Germinal center (tissue), 1 donor: Measurements from ENCODE around the gene TMEM248.
A peak's percentile ranks its signal among the peaks of the same experiment; 100 is the strongest.
"Not testable (repeated sequence)": the region's sequence is repeated elsewhere in the genome, so short reads cannot be mapped to it uniquely, and the experiment has no call there.

ENCODE experiments used
- DNase-seq: peaks from one replicate; pipeline ENCODE4 v3.0.0; 2012; ENCODE audit warnings: mixed read lengths, low spot score

The TMEM248 gene, protein sequence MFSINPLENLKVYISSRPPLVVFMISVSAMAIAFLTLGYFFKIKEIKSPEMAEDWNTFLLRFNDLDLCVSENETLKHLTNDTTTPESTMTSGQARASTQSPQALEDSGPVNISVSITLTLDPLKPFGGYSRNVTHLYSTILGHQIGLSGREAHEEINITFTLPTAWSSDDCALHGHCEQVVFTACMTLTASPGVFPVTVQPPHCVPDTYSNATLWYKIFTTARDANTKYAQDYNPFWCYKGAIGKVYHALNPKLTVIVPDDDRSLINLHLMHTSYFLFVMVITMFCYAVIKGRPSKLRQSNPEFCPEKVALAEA

DNA sequence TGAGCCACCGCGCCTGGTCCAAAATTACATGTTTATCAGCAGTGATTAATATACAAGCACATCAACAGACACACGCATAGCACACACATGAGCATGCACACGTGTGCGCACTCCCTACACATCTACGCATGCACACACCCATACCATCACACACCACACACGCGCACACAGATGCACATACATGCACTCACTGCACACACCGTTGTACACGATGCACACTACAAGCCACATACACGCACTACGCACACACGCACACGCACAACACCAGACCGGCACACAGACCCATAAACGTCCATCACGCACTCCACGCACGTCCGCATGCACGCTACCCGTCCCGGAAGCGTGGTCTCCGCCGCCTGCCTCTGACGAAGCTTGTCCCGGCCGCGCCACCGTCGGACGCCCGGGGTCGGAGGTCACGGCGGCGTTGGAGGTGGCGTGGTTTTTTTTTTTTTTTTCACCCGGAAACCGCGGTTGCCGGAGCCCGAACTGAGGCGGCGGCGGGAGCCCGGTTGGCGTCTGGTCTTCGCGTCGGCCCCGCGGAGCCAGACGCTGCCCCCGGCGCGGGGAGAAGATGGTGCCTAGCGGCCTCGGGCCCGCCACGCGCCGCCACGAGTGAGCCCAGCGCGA lies at the start of gene TMEM248:
TMEM248 (plus strand) TSS at position 457 of the 627 bp plus-strand sequence. CDS start 20,641 bp downstream, outside the sequence.
- DNase-seq: peak; percentile 80

DNA sequence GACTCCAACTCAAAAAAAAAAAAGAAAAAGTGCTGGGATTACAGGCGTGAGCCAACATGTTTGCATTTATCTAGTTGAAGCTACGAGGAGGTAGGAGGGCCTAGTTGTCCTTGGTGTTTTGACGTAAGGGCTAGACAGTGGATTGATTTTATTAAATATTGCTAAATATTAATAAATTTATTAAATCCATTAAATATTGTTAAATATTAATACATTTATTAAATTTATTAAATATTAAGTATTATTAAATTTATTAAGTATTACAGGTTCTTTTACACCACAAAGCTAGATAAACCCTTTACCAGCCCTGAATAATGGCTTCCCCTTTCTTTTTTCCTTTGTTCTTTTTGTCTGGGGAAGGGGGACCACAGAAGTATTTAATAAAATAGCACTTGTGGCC lies 47.5 kb upstream of the TMEM248 start:
- DNase-seq: no peak

DNA sequence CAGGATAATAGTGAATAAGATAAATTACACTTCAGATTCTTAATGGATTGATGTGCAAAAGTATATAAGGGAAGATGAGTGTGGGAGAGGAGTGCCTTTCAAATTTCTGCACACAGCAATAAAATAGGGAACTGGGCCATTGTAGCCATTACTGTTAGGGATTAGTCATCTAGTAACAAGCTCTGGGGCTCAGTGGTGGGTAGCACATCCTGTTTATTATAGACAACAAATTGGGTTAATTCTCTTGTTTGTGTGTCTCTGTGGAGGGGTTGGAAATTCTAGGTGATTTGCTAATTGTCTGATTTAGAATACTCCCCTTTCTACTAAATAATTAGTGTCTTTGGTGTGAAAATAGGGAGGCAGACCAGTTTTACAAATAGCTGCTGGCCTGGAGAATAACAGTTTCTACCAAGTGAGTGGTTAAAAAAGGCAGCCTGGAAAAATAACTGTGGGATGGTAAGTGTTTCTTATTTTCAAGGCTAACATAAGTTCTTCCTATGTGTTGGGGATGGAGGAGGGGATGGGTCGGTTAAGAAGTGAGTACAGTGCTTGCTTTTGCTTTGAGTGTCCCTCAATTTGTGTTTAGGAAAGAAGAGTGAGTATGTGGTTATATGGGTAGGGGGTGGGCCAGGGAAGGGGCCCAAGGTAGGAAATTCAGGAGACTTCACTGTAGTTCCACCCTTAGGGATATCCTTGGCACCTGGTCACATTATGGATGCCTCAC lies 43.3 kb upstream of the TMEM248 start:
- DNase-seq: no peak

DNA sequence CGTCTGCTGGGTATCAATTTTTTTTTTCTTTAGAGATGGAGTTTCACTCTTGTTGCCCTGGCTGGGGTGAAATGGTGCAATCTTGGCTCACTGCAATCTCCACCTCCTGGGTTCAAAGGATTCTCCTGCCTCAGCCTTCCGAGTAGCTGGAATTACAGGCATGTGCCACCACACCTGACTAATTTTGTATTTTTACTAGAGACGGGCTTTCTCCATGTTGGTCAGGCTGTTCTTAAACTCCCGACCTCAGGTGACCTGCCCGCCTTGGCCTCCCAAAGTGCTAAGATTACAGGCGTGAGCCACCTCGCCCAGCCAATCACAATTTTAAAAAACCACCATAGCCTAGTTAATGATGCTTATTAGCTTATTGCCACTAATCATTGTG lies 42.7 kb upstream of the TMEM248 start:
- DNase-seq: not testable (repeated sequence)

DNA sequence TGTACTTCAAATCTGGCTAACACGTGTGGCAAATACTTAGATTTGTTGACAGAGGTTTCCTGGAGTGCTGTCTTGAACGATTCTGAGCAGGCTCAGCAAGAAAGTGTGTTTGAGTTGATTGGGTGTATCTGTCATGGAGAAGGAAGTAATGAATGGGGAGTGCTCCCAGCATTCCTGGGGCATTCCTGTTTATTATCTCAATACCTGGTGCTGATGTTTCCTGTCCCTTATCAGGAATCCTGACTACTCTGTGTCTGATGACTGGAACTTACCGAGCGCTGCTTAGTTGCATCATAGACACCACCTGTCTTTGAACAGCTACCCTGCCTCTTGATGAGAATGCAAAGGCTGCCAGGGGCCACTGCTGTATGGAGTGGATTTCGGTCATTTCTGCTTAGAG lies 41.0 kb upstream of the TMEM248 start:
- no peak for DNase-seq

DNA sequence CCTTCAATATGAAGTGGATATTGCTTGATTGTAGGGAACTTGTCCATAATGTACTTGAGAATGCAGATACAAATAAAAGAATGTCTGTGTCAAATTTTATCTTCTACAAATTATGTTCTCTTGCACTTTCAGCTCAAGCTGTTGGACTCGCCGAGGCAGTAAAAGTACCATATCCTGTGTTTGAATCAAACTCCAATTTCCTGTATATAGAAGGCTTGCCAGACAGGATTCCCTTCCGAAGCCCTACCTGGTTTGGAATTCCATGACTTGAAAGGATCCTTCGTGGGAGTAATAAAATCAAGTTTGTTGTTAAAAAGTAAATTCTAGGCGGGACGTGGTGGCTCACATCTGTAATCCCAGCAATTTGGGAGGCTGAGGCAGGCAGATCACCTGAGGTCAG lies 40.4 kb upstream of the TMEM248 start:
- not testable (repeated sequence) for DNase-seq

DNA sequence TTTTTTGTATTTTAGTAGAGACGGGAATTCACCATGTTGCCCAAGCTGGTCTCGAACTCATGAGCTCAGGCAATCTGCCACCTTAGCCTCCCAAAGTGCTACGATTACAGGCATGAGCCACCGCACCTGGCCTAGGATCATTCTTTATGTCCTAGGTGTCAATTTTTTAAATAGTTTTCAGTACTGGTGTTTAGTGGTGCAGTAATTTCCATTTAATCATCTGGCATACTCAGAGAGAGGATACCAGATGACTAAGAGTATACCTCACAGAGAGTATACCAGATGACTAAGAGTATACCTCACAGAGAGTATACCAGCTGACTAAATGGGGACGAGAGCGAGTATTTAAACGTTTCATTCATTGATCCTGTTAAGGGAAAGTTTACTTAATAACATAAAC lies 37.3 kb upstream of the TMEM248 start:
- no peak for DNase-seq

DNA sequence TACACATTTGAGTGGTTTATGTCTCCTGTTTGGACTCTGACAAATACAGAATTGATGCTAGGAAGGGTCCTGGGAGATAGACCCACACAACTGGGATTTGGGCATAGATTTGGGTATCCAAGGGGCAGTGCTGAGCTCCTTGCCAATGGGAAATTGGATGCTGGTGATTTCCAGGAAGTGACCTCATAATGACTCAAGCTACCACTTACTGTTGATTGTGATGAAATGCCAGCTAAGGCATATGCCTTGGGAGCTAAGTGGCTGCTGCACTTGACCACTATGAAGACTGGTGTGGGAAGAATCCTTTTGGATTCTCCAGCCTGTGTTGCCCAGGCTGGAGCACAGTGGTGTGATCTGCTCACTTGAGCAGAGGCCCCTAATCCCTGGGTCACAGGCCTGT lies 36.5 kb upstream of the TMEM248 start:
- DNase-seq: not testable (repeated sequence)

DNA sequence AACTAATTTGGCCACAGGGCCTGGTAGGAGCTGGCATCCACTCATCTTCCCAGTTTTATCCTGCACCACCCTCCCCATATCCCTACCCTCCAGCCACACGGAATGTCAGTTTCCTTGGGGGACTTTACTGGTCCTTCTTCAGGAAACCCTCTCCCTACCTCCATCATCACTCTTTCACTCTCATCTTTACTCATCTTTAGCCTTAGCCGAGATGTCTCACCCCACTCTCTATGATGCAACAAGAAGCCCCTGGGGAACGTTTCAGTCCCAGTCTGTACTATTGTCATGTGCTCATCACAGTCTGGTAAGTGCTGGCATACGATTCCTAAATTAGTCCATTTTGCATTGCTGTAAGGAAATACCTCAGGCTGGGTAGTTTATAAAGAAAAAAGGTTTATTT lies 34.9 kb upstream of the TMEM248 start:
- no peak for DNase-seq

DNA sequence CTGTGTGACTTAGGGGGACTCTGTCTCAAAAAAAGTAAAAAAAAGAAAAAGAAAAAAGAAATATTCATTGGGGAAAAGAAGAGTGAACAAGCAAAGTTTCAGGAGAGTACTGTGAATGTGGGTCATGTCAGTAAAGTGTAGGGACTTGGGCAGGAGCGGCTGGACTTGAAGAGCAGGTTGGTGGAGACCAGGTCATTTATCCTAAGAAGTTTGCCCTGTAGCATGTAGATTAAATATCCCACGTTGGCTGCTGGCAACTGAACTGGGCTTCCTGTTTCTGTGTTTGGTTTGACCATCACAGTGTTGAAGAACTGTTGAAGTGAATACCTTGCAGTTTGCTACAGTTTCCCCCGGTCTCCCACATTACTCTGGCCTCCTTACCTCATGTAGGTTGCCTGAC lies 32.8 kb upstream of the TMEM248 start:
- not testable (repeated sequence) for DNase-seq

DNA sequence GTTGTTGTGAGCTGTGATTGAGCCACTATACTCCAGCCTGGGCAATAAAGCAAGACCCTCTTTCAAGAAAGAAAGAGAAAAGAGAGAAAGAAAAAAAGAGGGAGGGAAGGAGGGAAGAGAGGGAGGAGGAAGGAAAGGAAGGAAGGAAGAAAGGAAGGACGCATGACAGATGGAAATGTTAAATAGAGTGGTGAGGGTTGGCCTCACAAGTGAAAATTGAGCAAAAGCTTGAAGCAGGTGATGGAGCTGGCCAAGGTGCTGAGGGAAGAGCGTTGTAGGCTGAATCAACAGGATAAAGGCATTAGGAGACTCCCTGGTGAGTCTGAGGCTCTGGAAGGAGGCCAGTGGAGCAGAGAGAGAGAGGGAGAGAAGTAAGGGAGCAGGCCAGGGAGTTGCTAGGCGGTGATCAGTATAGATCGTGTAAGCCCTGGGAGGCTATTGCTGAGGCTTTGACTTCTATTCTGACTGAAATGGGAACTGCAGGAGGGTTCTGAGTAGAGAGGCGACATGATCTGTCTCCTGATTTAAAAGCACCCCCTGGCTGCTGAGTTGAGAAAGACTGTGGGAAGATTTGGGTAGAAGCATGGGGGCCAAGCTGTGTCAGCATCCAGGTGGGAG lies 26.5 kb upstream of the TMEM248 start:
- no peak for DNase-seq

DNA sequence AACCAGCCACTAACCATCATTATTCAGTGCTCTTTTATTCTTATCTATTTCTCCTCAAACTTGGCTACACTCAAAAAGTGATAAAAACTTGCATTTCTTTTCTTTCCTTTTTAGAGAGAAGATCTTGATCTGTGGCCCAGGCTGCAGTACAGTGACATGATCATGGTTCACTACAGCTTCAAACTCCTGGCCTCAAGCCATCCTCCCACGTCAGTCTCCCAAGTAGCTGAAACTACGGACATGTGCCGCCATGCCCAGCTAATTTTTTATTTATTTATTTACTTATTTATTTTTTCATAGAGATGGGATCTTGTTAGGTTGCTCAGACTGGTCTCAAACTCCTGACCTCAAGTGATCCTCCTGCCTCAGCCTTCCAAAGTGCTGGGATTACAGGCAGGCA lies 24.6 kb upstream of the TMEM248 start:
- DNase-seq: no peak

DNA sequence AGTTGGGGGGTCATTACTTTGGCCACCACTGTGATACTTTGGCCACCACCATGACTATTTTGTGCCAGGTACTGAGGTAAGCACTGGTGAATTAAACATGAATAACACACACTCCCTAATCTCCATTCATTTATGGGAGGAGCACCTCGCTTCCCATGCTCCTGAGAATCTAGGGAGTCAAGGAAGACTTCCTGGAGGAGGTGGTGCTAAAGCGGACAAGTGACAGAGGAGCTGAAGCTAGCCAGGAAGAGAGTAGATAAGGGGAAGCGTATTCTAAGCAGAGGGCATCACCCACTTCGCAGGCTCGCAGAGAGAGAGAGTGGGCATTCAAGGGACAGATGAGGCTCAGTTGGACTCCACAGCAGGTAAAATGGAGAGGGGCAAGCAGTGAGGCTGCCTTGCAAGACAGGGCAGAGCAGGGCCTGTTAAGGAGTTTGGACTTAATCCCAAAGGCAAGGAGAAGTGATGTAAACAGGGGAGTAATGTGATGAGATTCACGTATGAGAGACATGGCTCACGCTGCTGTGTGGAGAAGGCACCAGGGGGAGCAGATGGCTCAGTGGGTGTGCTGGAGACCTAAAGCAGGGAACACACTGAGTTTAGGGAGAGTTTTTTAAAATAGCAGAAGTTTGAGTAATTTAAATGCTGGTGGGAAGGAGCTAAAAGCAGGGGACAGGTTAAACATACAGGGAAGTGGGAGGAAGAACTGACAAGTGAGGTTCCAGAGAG lies 21.3 kb upstream of the TMEM248 start:
- no peak for DNase-seq

DNA sequence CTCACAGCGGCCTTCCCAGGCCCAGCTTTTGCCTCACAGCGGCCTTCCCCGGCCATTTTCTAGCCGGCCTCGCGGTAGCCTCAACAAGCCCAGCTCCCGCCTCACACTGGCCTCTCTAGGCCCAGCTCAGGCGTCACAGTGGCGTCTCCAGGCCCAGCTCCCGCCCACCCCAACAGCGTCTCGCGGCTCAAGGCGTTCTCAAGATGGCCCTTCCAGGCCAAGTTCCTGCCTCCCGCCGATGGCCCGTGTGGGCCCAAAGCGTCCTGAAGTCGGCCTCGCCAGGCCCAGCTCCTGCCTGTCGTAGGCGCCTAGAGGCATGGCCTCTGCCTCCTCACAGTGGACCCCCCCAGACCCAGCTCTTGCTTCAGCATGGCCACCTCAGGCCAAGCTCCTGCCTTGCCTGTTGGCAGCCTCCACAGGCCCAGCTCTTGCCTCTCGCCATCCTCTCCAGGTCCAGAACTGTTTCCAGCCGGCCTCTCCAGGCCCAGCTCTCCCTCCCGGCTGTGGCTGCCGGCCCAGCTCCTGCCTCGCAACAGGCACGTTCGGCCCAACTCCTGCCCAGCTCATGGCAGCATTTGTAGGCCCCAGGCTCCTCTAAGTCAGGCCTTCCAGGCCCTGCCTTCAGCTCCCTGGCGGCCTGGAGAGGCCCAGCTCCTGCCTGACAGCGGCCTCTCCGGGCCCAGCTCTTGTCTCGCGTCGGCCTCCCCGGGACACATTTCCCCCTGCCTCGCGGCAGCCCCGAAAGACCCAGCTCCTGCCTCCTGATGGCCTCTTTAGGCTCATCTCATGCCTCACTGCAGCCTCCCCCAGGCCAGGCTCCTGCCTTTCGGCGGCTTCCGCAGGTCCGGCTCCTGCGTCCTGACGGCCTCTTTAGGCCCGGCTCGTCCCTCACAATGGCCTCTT lies 18.8 kb upstream of the TMEM248 start:
- DNase-seq: no peak

DNA sequence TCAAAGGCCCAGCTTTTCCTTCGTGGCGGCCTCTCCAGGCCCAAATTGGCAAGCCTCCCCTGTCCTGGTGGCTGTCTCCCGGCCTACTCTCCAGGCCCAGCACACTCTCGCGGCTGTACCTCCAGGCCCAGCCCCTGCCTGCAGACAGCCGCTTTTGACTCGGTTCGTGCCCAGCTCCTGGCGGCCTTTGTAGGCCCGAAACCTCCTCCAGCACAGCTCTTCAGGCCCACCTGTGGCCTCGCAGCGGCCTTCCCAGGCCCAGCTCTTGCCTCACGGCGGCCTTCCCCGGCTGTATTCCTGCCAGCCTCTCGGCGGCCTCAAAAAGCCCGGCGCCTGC lies 18.2 kb upstream of the TMEM248 start:
- DNase-seq: no peak

DNA sequence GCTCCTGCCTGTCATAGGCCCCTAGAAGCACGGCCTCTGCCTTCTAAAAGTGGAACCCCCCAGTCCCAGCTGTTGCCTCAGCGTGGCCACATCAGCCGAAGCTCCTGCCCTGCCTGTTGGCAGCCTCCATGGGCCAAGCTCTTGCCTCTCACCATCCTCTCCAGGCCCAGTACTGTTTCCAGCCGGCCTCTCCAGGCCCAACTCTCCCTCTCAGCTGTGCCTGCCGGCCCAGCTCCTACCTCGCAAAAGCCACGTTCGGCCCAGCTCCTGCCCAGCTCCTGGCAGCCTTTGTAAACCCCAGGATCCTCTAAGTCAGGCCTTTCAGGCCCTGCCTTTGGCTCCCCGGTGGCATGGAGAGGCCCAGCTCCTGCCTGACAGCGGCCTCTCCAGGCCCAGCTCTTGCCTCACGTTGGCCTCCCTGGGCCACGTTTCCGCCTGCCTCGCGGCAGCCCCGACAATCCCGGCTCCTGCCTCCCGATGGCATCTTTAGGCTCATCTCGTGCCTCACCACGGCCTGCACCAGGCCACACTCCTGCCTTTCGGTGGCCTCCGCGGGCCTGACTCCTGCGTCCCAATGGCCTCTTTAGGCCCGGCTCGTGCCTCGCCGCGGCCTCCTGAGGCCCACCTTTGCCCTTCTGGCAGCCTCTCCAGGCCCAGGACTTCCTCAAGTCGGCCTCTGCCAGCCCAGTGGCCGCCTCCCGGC lies 17.5 kb upstream of the TMEM248 start:
- no peak for DNase-seq

DNA sequence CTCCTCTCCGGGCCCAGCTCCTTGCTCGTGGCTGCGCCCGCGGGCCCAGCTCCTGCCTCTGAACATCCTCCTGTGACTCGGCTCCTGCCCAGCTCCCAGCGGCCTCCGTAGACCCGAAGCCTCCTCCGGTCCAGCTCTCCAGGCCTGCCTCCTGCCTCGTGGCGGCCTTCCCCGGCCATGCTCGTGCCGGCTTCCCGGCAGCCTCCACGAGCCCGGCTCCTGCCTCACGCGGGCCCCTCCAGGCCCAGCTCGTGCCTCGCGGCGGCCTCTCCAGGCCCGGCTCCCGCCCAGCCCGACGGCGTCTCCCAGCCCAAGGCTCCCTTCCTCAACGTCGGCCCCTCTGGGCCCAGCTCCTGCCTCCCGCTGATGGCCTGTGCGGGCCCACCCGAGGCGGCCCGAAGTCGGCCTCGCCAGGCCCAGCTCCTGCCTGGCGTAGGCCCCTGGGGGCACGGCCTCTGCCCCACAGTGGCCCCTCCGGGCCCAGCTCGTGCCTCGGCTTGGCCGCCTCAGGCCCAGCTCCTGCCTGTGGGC lies 16.9 kb upstream of the TMEM248 start:
- no peak for DNase-seq

DNA sequence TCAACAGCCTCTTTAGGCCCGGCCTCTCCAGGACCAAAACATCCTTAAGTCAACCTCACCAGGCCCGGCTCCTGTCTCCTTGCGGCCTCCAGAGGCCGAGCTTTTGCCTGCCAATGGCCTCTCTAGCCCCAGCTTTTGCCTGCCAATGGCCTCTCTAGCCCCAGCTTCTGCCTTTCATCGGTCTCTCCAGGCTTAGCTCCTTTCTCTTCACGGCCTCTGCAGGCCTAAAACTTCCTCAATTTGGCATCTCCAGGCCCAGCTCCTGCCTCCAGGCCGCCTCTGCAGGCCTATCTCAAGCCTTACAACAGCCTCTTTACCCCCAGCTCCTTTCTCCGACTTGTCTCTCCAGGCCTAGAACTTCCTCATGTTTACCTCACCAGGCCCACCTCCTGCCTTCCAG lies 15.7 kb upstream of the TMEM248 start:
- DNase-seq: no peak

DNA sequence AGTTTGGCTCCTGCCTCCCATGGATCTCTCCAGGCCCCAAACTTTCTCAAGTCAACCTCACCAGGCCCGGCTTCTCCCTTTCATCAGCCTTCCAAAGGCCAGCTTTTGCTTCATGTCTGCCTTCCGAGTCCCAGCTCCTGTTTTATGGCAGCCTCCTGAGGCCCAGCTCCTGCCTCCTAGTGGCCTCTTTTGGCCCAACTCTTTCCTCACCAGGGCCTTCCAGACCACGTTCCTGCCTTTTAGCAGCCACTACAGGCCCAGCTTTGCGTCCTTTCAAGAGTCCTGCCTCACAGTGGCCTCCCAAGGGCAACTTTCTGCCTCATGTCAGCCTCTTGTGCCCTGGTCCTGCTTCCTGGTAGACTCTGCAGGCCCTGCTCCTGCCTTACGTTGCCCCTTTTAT lies 15.3 kb upstream of the TMEM248 start:
- no peak for DNase-seq

DNA sequence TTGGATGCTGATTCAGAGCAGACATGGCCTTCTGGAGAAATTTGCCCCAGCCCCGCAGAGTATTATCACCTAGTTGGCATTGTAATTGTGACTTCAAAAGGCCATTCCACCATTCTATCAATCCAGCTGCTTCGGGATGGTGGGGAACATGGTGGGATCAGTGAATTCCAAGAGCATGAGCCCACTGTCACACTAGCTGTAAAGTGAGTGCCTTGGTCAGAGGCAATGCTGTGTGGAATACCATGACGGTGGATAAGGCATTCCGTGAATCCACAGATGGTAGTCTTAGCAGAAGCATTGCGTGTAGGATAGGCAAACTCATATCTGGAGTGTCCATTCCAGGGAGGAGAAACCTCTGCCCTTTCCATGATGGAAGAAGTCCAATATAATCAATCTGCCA lies 13.3 kb upstream of the TMEM248 start:
- DNase-seq: no peak
